Stomach (tissue), 9 donors: Measurements from ENCODE around the gene HSPBP1. TPM values are rescaled to one million over a fixed set of nuclear protein-coding genes. Genes with fewer than 3 reads are reported as not detected.

Source experiments
- DNase-seq, 2 donors: peaks; one replicate each; pipeline versions ENCODE4 v3.0.0 to v3.0.0-alpha.2; 2013 to 2019
- H3K27ac ChIP-seq, 5 donors: fragments of 200-600 bp in 4 of 5; sonication (generic) in 4 of 5; one replicate each; pipeline ENCODE4 v1.5.1; 2013 to 2019; ENCODE audit warnings: mild to moderate bottlenecking in 1 of 5, moderate library complexity in 1 of 5
- H3K27me3 ChIP-seq, 3 donors: fragments of 200-600 bp; sonication (generic); one replicate each; pipeline ENCODE4 v1.5.1; 2017 to 2019; ENCODE audit warnings: mixed run types in 1 of 3
- H3K36me3 ChIP-seq, 4 donors: fragments of 200-600 bp; sonication (generic); 1 replicate in 3 of 4; 2 replicates in 1 of 4; pipeline ENCODE4 v1.5.1; 2016 to 2019
- H3K4me1 ChIP-seq, 4 donors: fragments of 200-600 bp; sonication (generic); one replicate each; pipeline ENCODE4 v1.5.1; 2016 to 2019
- H3K4me3 ChIP-seq, 4 donors: fragments of 200-600 bp; sonication (generic) in 3 of 4; one replicate each; pipeline ENCODE4 v1.5.1; 2016 to 2019; ENCODE audit warnings: mild to moderate bottlenecking in 1 of 4
- H3K9me3 ChIP-seq, 4 donors: fragments of 200-600 bp; sonication (generic); one replicate each; pipeline ENCODE4 v1.5.1; 2016 to 2019
- EP300 ChIP-seq: sonication (generic); formaldehyde crosslinking; IDR thresholded peaks from one replicate; pipeline ENCODE4 v1.6.1; 2017; ENCODE audit warnings: antibody characterized with exemption
- POLR2A ChIP-seq, 4 donors: fragments of 450-650 bp; IDR thresholded peaks; one replicate each; pipeline ENCODE4 v1.6.1; 2016; ENCODE audit warnings: antibody characterized with exemption in 4 of 4, control low read depth in 2 of 4, mild to moderate bottlenecking in 1 of 4, moderate library complexity in 1 of 4
- POLR2AphosphoS5 ChIP-seq, 3 donors: sonication (generic); formaldehyde crosslinking; IDR thresholded peaks; one replicate each; pipeline ENCODE4 v1.6.1; 2016; ENCODE audit warnings: antibody characterized with exemption in 3 of 3
- WGBS, 5 donors: extraction: QIAGEN DNeasy Blood & Tissue Kit in 3 of 5; methylation state at CpG; one replicate each; pipeline versions ENCODE4 v1.1.5 to v1.1.7; 2013 to 2018; 5-methylcytosine and 5-hydroxymethylcytosine counted together
- intact Hi-C: fragments of 100-400 bp; cut with DNase I; formaldehyde crosslinking; loops from one replicate; pipeline ENCODE4 v1.15.1; 2023; ENCODE audit warnings: low total_unique reads
- polyA plus RNA-seq, 3 donors: library from polyadenylated mRNA; stranded (reverse); fragments of 200-250 nt; gene quantifications; one replicate each; pipeline ENCODE4 v1.2.3, GENCODE V29; 2013
- total RNA-seq, 5 donors: library from RNA; depleted of rRNA; stranded (reverse); fragments of >200 nt; gene quantifications; one replicate each; pipeline versions ENCODE4 v1.1.0 to v1.2.3, GENCODE V29; 2014 to 2016
- TF ChIP-seq, protein P1 (sequence below), 7 experiments: fragments of 450-650 bp in 4 of 7; fragments of 200-600 bp in 3 of 7; sonication (generic) in 3 of 7; IDR thresholded peaks; one replicate each; pipeline ENCODE4 v1.5.1; 2016 to 2019; ENCODE audit warnings: antibody characterized with exemption in 7 of 7, control low read depth in 2 of 7, mild to moderate bottlenecking in 1 of 7
- donor health status: healthy with polysubstance abuse.
- donor health status: Bipolar disorder and iron deficiency.
- donor health status: healthy.

HSPBP1 gene
- total and polyA plus RNA-seq, 8 donors, result 5.3 to 69.2 (median 26.3) TPM

DNA sequence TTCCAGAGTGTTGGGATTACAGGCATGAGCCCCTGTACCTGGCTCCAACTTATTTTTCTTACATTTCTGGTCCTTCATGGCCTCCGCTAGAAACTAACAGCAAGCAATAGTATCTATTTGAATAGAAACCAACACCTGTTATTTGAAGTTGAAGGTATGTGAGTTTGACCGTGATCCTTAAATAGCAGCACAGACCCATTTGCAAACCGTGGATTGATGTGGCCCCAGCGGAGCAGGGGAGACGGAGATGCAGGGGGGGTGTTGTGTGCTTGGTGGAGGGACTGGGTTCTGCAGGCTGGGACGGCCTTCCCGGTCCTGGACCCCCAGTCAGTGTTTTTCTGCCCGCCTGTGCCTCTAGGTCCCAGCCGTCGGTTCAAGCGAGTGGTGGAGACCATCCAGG is 28.4 kb upstream of the HSPBP1 start:
- TF ChIP-seq POLR2AphosphoS5 (IDR thresholded peaks at IDR 0.05) (no peak), POLR2A (IDR thresholded peaks at IDR 0.05) (no peak)
- TF ChIP-seq, protein P1, sequence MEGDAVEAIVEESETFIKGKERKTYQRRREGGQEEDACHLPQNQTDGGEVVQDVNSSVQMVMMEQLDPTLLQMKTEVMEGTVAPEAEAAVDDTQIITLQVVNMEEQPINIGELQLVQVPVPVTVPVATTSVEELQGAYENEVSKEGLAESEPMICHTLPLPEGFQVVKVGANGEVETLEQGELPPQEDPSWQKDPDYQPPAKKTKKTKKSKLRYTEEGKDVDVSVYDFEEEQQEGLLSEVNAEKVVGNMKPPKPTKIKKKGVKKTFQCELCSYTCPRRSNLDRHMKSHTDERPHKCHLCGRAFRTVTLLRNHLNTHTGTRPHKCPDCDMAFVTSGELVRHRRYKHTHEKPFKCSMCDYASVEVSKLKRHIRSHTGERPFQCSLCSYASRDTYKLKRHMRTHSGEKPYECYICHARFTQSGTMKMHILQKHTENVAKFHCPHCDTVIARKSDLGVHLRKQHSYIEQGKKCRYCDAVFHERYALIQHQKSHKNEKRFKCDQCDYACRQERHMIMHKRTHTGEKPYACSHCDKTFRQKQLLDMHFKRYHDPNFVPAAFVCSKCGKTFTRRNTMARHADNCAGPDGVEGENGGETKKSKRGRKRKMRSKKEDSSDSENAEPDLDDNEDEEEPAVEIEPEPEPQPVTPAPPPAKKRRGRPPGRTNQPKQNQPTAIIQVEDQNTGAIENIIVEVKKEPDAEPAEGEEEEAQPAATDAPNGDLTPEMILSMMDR (IDR thresholded peaks at IDR 0.05), result no peak
- intact Hi-C loops, result loop anchor here (10.0 kb wide), 1 partner anchor 107 kb away; no protein-coding TSS in a partner anchor
- H3K27me3 ChIP-seq, result no peaks in the 10 kb centered on the region
- H3K36me3 ChIP-seq, result peaks cover 0 to 53% (median 23%) of the 10 kb centered on the region in 4 donors
- no peaks in the 10 kb centered on the region for H3K4me1 ChIP-seq
- no peaks in the 10 kb centered on the region for H3K9me3 ChIP-seq
- 76 to 93% (median 84%) methylated on average over 7 to 11 of the region's 11 CpGs for WGBS, 5 donors
- no peak overlapping the region for H3K4me3 ChIP-seq
- DNase-seq, result no peak
- H3K27ac ChIP-seq, result no peak overlapping the region

DNA sequence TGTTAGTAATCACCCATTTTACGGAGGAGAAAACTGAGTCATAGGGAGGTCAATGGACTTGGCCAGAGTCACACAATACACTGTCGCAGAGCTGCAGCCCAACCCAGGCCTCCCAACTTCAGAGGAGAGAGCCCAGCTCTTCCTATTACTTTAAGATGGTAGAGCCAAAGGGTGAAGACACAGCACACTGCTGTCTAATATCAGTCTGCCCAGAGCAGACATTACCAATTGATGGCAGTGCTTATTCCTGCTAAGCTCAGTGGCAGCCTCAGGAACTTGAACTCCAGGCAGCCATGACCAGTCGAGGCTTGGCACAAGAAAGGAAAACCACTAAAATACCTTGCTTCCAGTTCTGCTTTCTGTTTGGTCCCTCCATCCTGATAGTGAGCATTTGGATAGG is 26.8 kb upstream of the HSPBP1 start:
- intact Hi-C loops, result loop anchor here (10.0 kb wide), 1 partner anchor 108 kb away; no protein-coding TSS in a partner anchor
- no peak overlapping the region for H3K4me3 ChIP-seq
- H3K9me3 ChIP-seq, result no peaks in the 10 kb centered on the region
- H3K27me3 ChIP-seq, result no peaks in the 10 kb centered on the region
- H3K4me1 ChIP-seq, result peaks cover 5 to 7% (median 6%) of the 10 kb centered on the region in 4 donors
- peaks cover 0 to 61% (median 27%) of the 10 kb centered on the region in 4 donors for H3K36me3 ChIP-seq
- no peak for DNase-seq
- 68 to 80% (median 75%) methylated on average over 3 of the region's 3 CpGs for WGBS, 5 donors
- TF ChIP-seq, protein P1 (IDR thresholded peaks at IDR 0.05), result no peak
- TF ChIP-seq POLR2A (IDR thresholded peaks at IDR 0.05) (no peak), EP300 (no peak), POLR2AphosphoS5 (IDR thresholded peaks at IDR 0.05) (no peak)
- no peak overlapping the region for H3K27ac ChIP-seq

DNA sequence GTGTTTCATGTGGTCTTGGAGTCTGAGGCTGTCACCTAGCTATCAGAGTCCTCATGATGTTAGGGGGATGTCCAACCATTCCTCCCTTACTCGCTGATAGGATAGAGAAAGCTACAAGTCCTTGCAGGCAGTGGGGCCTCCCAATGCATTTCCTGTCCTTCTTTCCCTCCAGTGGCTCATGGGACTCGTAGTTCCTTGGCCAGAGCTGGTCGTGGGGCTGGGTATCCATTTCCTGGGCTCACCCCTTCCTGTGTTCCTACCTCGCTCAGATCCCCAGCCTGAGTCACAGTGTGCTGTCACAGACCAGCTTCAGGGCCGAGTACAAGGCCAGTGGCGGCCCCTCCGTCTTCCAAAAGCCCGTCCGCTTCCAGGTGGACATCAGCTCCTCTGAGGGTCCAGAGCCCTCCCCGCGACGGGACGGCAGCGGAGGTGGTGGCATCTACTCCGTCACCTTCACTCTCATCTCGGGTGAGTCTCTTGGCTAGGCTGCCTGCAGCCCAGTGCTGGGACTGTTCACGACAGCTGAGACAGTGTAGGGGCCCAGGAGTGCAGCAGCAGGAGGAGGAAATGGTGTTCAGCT is 26.2 kb upstream of the HSPBP1 start:
- Histone ChIP-seq H3K4me1 (peaks cover 7 to 12% (median 12%) of the 10 kb centered on the region in 4 donors), H3K27ac (no peak overlapping the region), H3K4me3 (no peak overlapping the region), H3K27me3 (no peaks in the 10 kb centered on the region), H3K36me3 (peaks cover 0 to 61% (median 27%) of the 10 kb centered on the region in 4 donors), H3K9me3 (no peaks in the 10 kb centered on the region)
- TF ChIP-seq EP300, result no peak
- TF ChIP-seq POLR2A (IDR thresholded peaks at IDR 0.05), result no peak
- TF ChIP-seq, protein P1 (IDR thresholded peaks at IDR 0.05), result no peak
- TF ChIP-seq POLR2AphosphoS5 (IDR thresholded peaks at IDR 0.05), result no peak
- no peak for DNase-seq
- 88 to 93% (median 90%) methylated on average over 17 of the region's 17 CpGs for WGBS, 5 donors
- intact Hi-C loops, result loop anchor here (10.0 kb wide), 1 partner anchor 109 kb away; no protein-coding TSS in a partner anchor

DNA sequence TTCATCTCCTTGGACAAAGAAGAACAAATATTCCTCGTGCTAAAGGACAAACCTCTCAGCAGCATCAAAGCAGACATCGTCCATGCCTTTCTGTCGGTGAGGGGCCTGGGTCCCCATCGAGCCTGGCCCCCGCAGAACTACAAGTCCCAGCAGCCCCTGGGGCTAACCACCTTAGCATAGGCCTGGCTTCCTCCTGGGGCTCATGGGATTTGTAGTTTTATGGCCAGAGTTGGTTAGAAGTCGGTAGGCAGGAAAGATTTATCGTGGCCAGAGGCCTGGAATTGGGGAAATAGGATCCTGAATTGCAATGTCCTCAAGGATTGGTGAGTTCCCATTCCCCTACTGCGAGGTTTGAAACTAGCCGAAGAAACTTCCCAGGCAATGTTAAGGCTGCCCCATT is 25.6 kb upstream of the HSPBP1 start:
- Histone ChIP-seq H3K4me1 (peaks cover 7 to 12% (median 12%) of the 10 kb centered on the region in 4 donors), H3K4me3 (no peak overlapping the region), H3K27me3 (peaks cover 0 to 5% (median 0%) of the 10 kb centered on the region in 3 donors), H3K27ac (no peak overlapping the region), H3K9me3 (no peaks in the 10 kb centered on the region), H3K36me3 (peaks cover 0 to 61% (median 27%) of the 10 kb centered on the region in 4 donors)
- TF ChIP-seq, protein P1 (IDR thresholded peaks at IDR 0.05), result no peak
- no peak for TF ChIP-seq EP300
- TF ChIP-seq POLR2AphosphoS5 (IDR thresholded peaks at IDR 0.05), result no peak
- TF ChIP-seq POLR2A (IDR thresholded peaks at IDR 0.05), result no peak
- DNase-seq, result peak; percentile 39 to 65
- WGBS, 5 donors, result 75 to 83% (median 78%) methylated on average over 9 of the region's 9 CpGs
- intact Hi-C loops, result loop anchor here (10.0 kb wide), 1 partner anchor 109 kb away; no protein-coding TSS in a partner anchor
